ENCODE data around the gene GBGT1.
"Not testable (repeated sequence)": the region's sequence is repeated elsewhere in the genome, so short reads cannot be mapped to it uniquely, and the experiment has no call there.

Gene GBGT1

DNA sequence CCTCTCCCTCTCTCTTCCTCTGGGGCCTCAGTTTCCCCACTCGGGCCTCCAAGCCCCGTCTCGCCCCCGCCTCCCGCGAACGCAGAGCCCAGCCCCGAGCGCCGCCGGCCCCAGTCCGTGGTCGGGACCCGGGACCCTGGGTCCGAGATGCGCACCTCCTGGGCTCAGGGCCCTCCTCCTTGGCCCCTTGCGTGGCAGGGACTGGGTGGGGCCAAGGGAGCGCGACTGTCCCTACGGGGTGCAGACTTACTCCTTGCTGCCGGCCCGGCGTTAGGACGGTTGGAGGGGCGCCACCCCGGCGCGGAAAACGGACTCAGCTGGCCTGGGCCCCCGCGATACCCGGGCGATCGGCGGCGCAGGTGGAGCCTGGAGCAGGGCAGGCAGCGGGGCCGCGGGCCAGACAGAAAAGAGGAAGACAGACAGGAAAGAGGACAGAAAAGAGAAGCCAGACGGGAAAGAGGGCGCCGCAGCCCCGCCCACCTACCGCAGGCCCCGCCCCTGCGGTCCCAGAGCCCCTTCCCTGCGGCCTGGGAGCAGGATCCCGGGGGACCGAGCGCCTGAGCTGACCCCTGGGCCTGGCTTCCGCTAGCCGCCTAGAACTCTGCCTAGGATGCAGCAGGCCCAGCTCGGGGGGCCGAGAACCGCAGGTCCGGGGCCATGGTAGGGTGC lies at the start of gene GBGT1:
GBGT1 (minus strand) TSS at position 411 of the 669 bp plus-strand sequence. CDS start 1,502 bp downstream, outside the sequence.
- H3K4me1 ChIP-seq (ENCODE audit: insufficient read depth, insufficient read length), result peaks cover 17% of the 10 kb centered on the region
- peaks cover 5% of the 10 kb centered on the region for H3K27me3 ChIP-seq (ENCODE audit: insufficient read depth, insufficient read length)
- no peaks in the 10 kb centered on the region for H3K9me3 ChIP-seq (ENCODE audit: insufficient read depth, low read length)
- H3K4me3 ChIP-seq (ENCODE audit: insufficient read length, low read depth), result peak within 1 kb of the TSS; percentile 70
- H3K36me3 ChIP-seq (ENCODE audit: insufficient read depth, insufficient read length, low read length), result peaks cover 25% of the 10 kb centered on the region
- TF ChIP-seq YY1 (IDR thresholded peaks at IDR 0.05; ENCODE audit: insufficient read depth, insufficient read length) (no peak), SUZ12 (IDR thresholded peaks at IDR 0.05; ENCODE audit: extremely low read depth, insufficient read depth, insufficient read length) (no peak), ZNF274 (IDR thresholded peaks at IDR 0.05; ENCODE audit: low read depth, low read length) (no peak)
- H3K9ac ChIP-seq (ENCODE audit: insufficient read length, low read depth), result peak within 1 kb of the TSS; percentile 52
- no peak for DNase-seq (ENCODE audit: low read depth, low spot score)

DNA sequence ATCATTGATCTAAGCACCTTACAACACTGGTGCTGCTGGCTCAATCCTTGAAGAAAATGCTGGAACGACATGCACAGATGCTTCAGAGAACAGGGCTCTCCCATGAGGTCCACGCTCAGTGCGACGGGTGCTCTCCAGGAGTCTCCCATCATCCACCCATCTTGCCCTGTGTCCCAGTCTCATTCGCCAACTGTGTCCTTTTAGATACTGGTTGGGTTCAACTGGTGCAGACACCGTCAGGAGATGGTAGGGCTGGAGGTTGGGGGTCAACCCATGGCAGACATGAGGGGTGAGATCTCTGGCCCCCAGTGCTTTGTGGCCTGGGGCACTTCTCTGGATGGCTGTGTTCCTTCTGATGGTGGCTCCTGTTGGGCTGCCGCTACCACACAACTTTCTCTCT lies 46.9 kb upstream of the GBGT1 start:
- H3K9ac ChIP-seq (ENCODE audit: insufficient read length, low read depth), result no peak overlapping the region
- no peaks in the 10 kb centered on the region for H3K9me3 ChIP-seq (ENCODE audit: insufficient read depth, low read length)
- no peaks in the 10 kb centered on the region for H3K4me1 ChIP-seq (ENCODE audit: insufficient read depth, insufficient read length)
- no peak for DNase-seq (ENCODE audit: low read depth, low spot score)
- no peak overlapping the region for H3K4me3 ChIP-seq (ENCODE audit: insufficient read length, low read depth)
- no peaks in the 10 kb centered on the region for H3K36me3 ChIP-seq (ENCODE audit: insufficient read depth, insufficient read length, low read length)
- no peak for TF ChIP-seq ZNF274 (IDR thresholded peaks at IDR 0.05; ENCODE audit: low read depth, low read length)
- no peak for TF ChIP-seq YY1 (IDR thresholded peaks at IDR 0.05; ENCODE audit: insufficient read depth, insufficient read length)
- TF ChIP-seq SUZ12 (IDR thresholded peaks at IDR 0.05; ENCODE audit: extremely low read depth, insufficient read depth, insufficient read length), result no peak
- peaks cover 6% of the 10 kb centered on the region for H3K27me3 ChIP-seq (ENCODE audit: insufficient read depth, insufficient read length)

DNA sequence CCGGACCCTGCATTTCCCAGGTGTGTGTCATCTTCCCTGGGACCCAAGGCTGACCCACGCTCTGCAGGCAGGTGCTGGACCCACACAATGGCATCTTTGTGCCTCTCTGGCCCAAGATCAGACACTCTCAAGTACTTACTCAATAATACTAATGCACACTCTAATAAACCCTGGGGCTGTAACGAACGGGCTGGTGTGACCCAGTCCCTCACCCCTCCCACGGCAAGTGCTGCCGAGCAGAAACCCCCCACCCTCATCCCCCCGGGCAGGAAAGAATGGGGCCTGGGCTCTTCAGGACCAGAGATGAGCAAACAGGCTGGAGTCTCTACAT lies 46.5 kb upstream of the GBGT1 start:
- Histone ChIP-seq H3K4me3 (ENCODE audit: insufficient read length, low read depth) (no peak overlapping the region), H3K27me3 (ENCODE audit: insufficient read depth, insufficient read length) (peaks cover 6% of the 10 kb centered on the region), H3K36me3 (ENCODE audit: insufficient read depth, insufficient read length, low read length) (no peaks in the 10 kb centered on the region), H3K9ac (ENCODE audit: insufficient read length, low read depth) (no peak overlapping the region), H3K9me3 (ENCODE audit: insufficient read depth, low read length) (no peaks in the 10 kb centered on the region), H3K4me1 (ENCODE audit: insufficient read depth, insufficient read length) (no peaks in the 10 kb centered on the region)
- TF ChIP-seq ZNF274 (IDR thresholded peaks at IDR 0.05; ENCODE audit: low read depth, low read length), result no peak
- DNase-seq (ENCODE audit: low read depth, low spot score), result no peak

DNA sequence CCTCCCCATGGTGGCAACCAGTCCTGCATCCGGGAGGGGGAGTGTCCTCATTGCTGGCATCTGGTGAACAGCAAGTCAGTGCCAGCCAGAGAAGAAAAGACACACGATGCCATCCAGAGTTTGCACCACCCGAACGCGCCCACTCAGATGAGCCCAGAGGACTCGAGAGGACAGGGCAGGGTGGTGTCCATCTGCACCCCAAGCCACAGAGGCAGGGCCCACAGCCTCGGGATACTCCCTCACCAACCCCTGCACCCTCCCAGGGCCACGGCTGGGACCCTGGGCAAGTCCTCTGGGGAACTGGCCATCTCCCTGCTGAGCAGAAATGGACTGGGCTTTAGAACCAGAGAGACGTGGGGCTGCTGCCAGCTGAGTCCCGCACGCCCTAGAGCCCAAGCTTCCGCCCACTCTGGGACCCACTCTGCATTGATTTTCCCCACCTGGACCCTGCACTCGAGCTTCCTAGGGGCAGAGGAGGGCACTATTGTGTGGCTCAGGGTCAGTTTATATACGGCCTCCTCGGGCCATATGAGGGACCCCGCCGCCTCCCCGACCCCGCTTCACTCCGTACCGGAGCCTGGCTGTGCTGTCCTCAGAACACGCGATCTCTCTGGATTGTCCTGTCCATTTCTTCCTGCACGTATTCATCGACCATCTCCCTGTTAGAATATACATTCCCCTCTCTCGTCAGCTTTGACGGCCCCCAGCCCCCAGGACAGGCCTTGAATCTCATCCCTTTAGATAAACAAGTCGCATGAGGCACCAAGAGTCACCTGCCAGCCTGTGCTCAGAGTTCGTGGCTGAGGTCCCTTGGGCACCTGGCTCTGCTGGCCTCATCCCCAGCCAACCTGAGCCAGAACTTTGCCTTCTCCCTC lies 45.9 kb upstream of the GBGT1 start:
- not testable (repeated sequence) for H3K27me3 ChIP-seq (ENCODE audit: insufficient read depth, insufficient read length); H3K36me3 ChIP-seq (ENCODE audit: insufficient read depth, insufficient read length, low read length); H3K4me3 ChIP-seq (ENCODE audit: insufficient read length, low read depth); H3K4me1 ChIP-seq (ENCODE audit: insufficient read depth, insufficient read length); H3K9me3 ChIP-seq (ENCODE audit: insufficient read depth, low read length); DNase-seq (ENCODE audit: low read depth, low spot score); H3K9ac ChIP-seq (ENCODE audit: insufficient read length, low read depth)

DNA sequence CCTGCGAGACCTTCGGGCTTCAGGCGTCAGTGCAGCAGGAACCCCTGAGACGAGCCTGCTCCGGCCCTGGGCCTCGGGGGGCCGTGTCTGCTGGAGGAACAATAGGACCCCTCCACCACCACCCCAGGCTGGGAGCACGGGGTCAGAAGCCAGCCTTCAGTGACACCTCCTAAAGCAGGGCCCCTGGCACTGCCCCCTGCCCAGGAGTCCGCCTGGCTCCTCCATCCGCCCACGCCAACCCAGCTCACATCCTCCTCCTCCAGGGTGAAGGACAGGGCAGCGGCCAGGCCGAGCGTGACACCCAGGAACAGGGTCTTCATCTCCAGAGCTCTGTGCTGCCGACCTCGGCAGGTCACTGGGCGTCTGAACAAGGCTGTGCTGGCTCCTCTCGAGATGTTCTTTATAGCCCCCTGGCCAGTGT lies 45.2 kb upstream of the GBGT1 start, which contains the start of gene OBP2B:
OBP2B (minus strand) TSS at position 371 of the 421 bp plus-strand sequence; CDS start at position 320, 51 bp downstream.
- not testable (repeated sequence) for H3K27me3 ChIP-seq (ENCODE audit: insufficient read depth, insufficient read length); H3K36me3 ChIP-seq (ENCODE audit: insufficient read depth, insufficient read length, low read length); H3K9ac ChIP-seq (ENCODE audit: insufficient read length, low read depth); H3K4me1 ChIP-seq (ENCODE audit: insufficient read depth, insufficient read length); DNase-seq (ENCODE audit: low read depth, low spot score); H3K4me3 ChIP-seq (ENCODE audit: insufficient read length, low read depth); H3K9me3 ChIP-seq (ENCODE audit: insufficient read depth, low read length)

DNA sequence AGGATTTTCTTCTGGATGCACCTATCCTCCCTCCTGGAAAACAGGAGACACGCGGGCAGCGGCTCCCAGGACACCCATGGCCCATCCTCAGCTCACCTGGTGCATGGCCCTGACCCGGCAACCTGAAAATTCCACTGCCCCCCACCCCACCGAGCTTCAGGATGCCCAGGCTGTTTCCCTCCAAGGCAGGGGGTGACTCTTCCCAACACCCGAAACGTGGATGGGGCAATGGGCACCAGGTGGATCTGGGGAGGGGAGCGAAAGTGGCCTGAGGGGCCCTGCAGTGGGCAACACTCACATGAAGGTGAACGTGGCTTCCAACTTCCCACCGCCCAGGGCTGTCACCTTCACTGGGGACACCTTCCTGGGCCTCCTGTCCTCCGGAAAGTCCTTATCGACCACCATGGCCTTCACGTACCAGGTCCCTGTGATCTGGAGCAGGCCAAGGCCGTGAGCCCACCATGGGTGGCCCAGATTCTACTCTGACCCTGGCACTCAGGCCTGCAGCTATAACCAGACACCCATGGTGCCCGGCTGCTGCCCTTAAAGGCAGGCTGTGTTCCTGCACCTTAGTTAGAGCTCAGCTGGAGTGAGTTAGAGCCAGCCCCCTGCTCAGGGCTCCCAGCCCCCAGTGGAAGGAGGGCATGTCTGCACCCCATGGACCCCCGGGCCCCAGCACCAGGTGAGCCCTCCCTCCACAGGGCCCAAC lies 44.6 kb upstream of the GBGT1 start:
- not testable (repeated sequence) for H3K4me3 ChIP-seq (ENCODE audit: insufficient read length, low read depth); H3K9me3 ChIP-seq (ENCODE audit: insufficient read depth, low read length); H3K27me3 ChIP-seq (ENCODE audit: insufficient read depth, insufficient read length)

DNA sequence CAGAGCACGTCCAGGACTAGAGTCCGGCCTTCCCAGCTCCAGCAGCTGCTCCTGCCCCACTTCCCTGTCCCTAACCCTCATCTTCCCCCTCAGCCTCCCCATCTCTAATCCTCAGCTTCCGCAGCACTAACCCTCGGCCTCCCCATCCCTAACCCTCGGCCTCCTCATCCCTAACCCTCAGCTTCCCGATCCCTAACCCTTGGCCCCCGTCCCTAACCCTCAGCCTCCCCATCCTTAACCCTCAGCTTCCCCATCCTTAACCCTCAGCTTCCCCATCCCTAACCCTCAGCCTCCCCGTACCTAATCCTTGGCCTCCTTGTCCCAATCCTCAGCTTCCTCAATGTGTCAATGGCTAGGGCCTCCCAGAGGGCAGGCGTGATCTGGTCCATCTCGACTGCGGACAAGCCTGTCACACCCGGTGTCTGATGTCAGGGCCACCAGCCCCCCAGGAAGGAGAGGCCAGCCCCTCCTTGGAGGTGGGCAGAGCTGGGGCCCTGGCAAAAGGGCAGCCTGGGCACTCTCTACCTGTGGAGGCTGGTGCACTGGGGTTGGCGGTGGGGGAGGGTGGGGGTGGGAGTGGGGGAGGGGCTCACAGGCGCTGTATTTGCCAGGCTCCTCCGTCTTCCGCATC lies 43.9 kb upstream of the GBGT1 start:
- no peak for DNase-seq (ENCODE audit: low read depth, low spot score)
- no peak for TF ChIP-seq ZNF274 (IDR thresholded peaks at IDR 0.05; ENCODE audit: low read depth, low read length)
- TF ChIP-seq YY1 (IDR thresholded peaks at IDR 0.05; ENCODE audit: insufficient read depth, insufficient read length), result no peak
- Histone ChIP-seq H3K27me3 (ENCODE audit: insufficient read depth, insufficient read length) (peaks cover 8% of the 10 kb centered on the region), H3K9me3 (ENCODE audit: insufficient read depth, low read length) (no peaks in the 10 kb centered on the region), H3K36me3 (ENCODE audit: insufficient read depth, insufficient read length, low read length) (no peaks in the 10 kb centered on the region), H3K9ac (ENCODE audit: insufficient read length, low read depth) (no peak overlapping the region), H3K4me3 (ENCODE audit: insufficient read length, low read depth) (no peak overlapping the region), H3K4me1 (ENCODE audit: insufficient read depth, insufficient read length) (no peaks in the 10 kb centered on the region)

More for the DNA sequence above, 44.6 kb upstream of the GBGT1 start:
- H3K9ac ChIP-seq (ENCODE audit: insufficient read length, low read depth); DNase-seq (ENCODE audit: low read depth, low spot score); H3K36me3 ChIP-seq (ENCODE audit: insufficient read depth, insufficient read length, low read length); H3K4me1 ChIP-seq (ENCODE audit: insufficient read depth, insufficient read length): not testable (repeated sequence)
